ENCODE data around the gene WDR6. TPM values are rescaled to one million over a fixed set of nuclear protein-coding genes. Genes with fewer than 3 reads are reported as not detected.

The WDR6 gene
- total RNA-seq, 1 experiment from 2014 or later, result 159 TPM

DNA sequence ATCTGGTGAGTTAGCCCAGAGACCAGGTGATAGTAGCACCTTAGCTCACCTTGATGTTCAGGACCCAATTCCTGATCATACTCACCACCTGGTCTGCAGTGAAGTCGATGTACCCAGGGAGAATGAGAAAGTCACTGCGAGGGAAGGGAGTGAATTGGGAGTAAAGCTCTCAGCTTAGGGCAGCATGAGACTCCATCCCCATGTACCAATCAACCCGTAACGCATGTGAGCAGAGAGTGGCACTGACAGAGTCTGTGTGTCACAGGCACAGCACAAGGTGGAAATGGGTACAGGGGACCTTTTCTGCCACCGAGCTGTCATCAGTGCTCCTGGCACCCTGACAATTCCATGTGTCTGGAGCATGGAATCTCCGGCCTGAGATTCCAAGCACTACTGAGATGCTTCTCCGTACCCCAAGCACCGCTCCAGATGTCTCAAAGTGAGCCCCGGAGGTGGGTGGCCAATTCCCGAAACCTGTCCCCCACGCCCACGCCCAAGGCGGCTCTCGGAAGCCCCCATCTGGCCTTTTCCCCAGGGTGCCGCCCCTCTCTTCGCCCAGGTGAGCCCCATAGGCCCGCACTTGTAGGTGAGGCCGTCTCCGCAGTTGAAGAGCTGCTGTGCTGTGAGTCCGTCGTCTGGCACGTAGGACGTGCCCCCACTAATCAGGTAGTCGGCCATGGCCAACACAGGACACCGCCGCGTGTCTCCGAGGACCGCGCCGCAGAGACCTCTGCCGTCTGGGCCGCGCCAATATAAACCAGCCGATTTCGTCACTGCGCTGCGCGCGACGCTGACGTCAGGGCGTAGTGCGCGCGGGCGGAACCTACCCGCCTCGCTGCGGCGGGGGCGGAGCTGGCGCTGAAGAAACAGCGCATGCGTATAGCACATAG is 21.7 kb downstream of the WDR6 start, which contains the start of gene IMPDH2:
TSS of gene IMPDH2 (minus strand) at position 726 of the 890 bp plus-strand sequence. CDS start at position 678, 48 bp downstream.
- BruUV-seq (replicated peaks), result TSS peak; percentile 61
- no peak for TF ChIP-seq EZH2 (IDR thresholded peaks at IDR 0.05; ENCODE audit: low read depth)
- TF ChIP-seq, protein P1, sequence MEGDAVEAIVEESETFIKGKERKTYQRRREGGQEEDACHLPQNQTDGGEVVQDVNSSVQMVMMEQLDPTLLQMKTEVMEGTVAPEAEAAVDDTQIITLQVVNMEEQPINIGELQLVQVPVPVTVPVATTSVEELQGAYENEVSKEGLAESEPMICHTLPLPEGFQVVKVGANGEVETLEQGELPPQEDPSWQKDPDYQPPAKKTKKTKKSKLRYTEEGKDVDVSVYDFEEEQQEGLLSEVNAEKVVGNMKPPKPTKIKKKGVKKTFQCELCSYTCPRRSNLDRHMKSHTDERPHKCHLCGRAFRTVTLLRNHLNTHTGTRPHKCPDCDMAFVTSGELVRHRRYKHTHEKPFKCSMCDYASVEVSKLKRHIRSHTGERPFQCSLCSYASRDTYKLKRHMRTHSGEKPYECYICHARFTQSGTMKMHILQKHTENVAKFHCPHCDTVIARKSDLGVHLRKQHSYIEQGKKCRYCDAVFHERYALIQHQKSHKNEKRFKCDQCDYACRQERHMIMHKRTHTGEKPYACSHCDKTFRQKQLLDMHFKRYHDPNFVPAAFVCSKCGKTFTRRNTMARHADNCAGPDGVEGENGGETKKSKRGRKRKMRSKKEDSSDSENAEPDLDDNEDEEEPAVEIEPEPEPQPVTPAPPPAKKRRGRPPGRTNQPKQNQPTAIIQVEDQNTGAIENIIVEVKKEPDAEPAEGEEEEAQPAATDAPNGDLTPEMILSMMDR (conservative IDR thresholded peaks at IDR 0.05), result no peak
- H3K4me3 ChIP-seq, result peak within 1 kb of the TSS; percentile 77
- peak; percentile 76 to 89 for DNase-seq
- intact Hi-C loops (cut with micrococcal nuclease; ENCODE audit: unreplicated experiment), result loop anchor here (5.0 kb wide), 1 partner anchor 63 kb away; the partner anchor contains the start of gene QRICH1
- H3K4me2 ChIP-seq, result peak within 1 kb of the TSS; percentile 95
- H3F3A ChIP-seq (ENCODE audit: insufficient read depth, low read depth), result peaks cover 40% of the 10 kb centered on the region
- no peaks in the 10 kb centered on the region; the same call in 1 of the 2 replicates for H4K20me1 ChIP-seq (ENCODE audit: insufficient read depth)
- H3K36me3 ChIP-seq (ENCODE audit: low read depth), result peaks cover 14% of the 10 kb centered on the region; the same call in 1 of the 2 replicates
- H3K27ac ChIP-seq, result peak within 1 kb of the TSS; percentile 47
- CTCF ChIA-PET, result no interaction called here
- H3K9me2 ChIP-seq (ENCODE audit: insufficient read depth), result no peaks in the 10 kb centered on the region
- peaks cover 45% of the 10 kb centered on the region for H3K79me2 ChIP-seq (ENCODE audit: low read depth)
- POLR2A ChIA-PET (ENCODE audit: unreplicated experiment), result interaction anchor here (0.6 to 1.0 kb wide), 8 partner anchors 22 to 1004 kb away, joined by 3 to 6 read pairs (median 4); partner anchors contain the start of genes QRICH1, USP19 and WDR6
- H2AFZ ChIP-seq, result peak within 1 kb of the TSS; percentile 72
- no peaks in the 10 kb centered on the region for H3K27me3 ChIP-seq (ENCODE audit: insufficient read depth, low read depth)
- peaks cover 8% of the 10 kb centered on the region for H3K4me1 ChIP-seq (replicated peaks; ENCODE audit: insufficient read depth)
- H3K9me3 ChIP-seq (ENCODE audit: insufficient read depth, low read depth), result no peaks in the 10 kb centered on the region

DNA sequence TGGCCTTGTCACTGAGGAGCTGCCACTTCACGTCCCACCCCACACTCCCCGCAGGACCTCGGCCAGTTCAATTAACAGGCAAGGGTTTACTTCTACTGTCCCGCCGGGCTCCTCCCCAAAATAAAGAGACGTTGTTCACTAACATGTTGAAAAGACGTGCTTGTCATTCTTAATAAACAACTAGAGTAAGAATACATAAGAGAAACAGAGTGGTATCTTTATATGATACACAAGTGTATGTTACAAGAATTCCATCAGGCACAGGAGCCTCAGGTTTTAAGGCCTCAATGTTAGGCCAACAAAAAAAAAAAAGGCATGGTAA is 22.3 kb downstream of the WDR6 start:
- no peak for TF ChIP-seq EZH2 (IDR thresholded peaks at IDR 0.05; ENCODE audit: low read depth)
- TF ChIP-seq, protein P1 (conservative IDR thresholded peaks at IDR 0.05), result no peak
- POLR2A ChIA-PET (ENCODE audit: unreplicated experiment), result interaction anchor here (0.6 to 1.0 kb wide), 7 partner anchors 23 to 1004 kb away, joined by 3 to 6 read pairs (median 5); partner anchors contain the start of genes QRICH1, USP19 and WDR6
- no peaks in the 10 kb centered on the region for H3K9me3 ChIP-seq (ENCODE audit: insufficient read depth, low read depth)
- H3K27me3 ChIP-seq (ENCODE audit: insufficient read depth, low read depth), result no peaks in the 10 kb centered on the region
- no peak overlapping the region for H2AFZ ChIP-seq
- no peaks in the 10 kb centered on the region; the same call in 1 of the 2 replicates for H4K20me1 ChIP-seq (ENCODE audit: insufficient read depth)
- peaks cover 36% of the 10 kb centered on the region for H3F3A ChIP-seq (ENCODE audit: insufficient read depth, low read depth)
- CTCF ChIA-PET, result no interaction called here
- H3K79me2 ChIP-seq (ENCODE audit: low read depth), result peaks cover 45% of the 10 kb centered on the region
- no TSS peak for BruUV-seq (replicated peaks)
- H3K9me2 ChIP-seq (ENCODE audit: insufficient read depth), result no peaks in the 10 kb centered on the region
- no peak for DNase-seq
- peak overlapping the region; percentile 77 for H3K4me3 ChIP-seq
- H3K4me2 ChIP-seq, result peak overlapping the region; percentile 95
- intact Hi-C loops (cut with micrococcal nuclease; ENCODE audit: unreplicated experiment), result loop anchor here (5.0 kb wide), 1 partner anchor 63 kb away; the partner anchor contains the start of gene QRICH1
- H3K4me1 ChIP-seq (replicated peaks; ENCODE audit: insufficient read depth), result peaks cover 8% of the 10 kb centered on the region
- H3K27ac ChIP-seq, result peak overlapping the region; percentile 47
- peaks cover 14% of the 10 kb centered on the region; the same call in 1 of the 2 replicates for H3K36me3 ChIP-seq (ENCODE audit: low read depth)

DNA sequence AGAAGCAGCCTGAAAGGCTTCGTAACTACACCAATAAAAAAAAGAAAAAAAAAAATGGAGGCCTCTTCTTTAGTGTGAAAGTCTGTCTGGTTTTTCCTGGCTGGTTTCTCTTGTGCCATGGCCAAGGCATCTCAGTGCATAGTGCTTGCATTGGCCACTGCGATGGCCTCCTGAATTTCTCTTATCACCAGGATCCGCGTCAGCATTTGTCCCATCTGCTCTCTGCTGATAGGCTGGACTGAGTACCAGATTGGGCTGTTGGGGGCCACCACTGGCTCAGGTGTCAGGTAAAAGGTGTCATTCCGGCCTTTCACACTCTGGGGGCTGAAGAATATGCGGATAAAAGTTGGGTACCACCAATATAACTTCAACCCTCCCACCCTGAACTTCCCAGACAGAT is 23.1 kb downstream of the WDR6 start:
- BruUV-seq (replicated peaks), result no TSS peak
- H3K27me3 ChIP-seq (ENCODE audit: insufficient read depth, low read depth), result no peaks in the 10 kb centered on the region
- peaks cover 34% of the 10 kb centered on the region for H3F3A ChIP-seq (ENCODE audit: insufficient read depth, low read depth)
- H3K9me3 ChIP-seq (ENCODE audit: insufficient read depth, low read depth), result no peaks in the 10 kb centered on the region
- no peak overlapping the region for H3K4me2 ChIP-seq
- TF ChIP-seq, protein P1 (conservative IDR thresholded peaks at IDR 0.05), result no peak
- TF ChIP-seq EZH2 (IDR thresholded peaks at IDR 0.05; ENCODE audit: low read depth), result no peak
- no peak for DNase-seq
- peaks cover 37% of the 10 kb centered on the region for H3K79me2 ChIP-seq (ENCODE audit: low read depth)
- POLR2A ChIA-PET (ENCODE audit: unreplicated experiment), result no interaction called here
- no peaks in the 10 kb centered on the region for H3K9me2 ChIP-seq (ENCODE audit: insufficient read depth)
- no peak overlapping the region for H2AFZ ChIP-seq
- peaks cover 14% of the 10 kb centered on the region; the same call in 1 of the 2 replicates for H3K36me3 ChIP-seq (ENCODE audit: low read depth)
- H3K4me3 ChIP-seq, result no peak overlapping the region
- CTCF ChIA-PET, result no interaction called here
- H3K4me1 ChIP-seq (replicated peaks; ENCODE audit: insufficient read depth), result peaks cover 8% of the 10 kb centered on the region
- no peaks in the 10 kb centered on the region; the same call in 1 of the 2 replicates for H4K20me1 ChIP-seq (ENCODE audit: insufficient read depth)
- intact Hi-C loops (cut with micrococcal nuclease; ENCODE audit: unreplicated experiment), result no loop called here
- H3K27ac ChIP-seq, result no peak overlapping the region

Data from PC-9 (cell line).